Prostate gland (tissue), 2 donors: ENCODE measurements around the gene INPP5F. TPM values are rescaled to one million over a fixed set of nuclear protein-coding genes. Genes with fewer than 3 reads are reported as not detected.
"Not testable (repeated sequence)": the region's sequence is repeated elsewhere in the genome, so short reads cannot be mapped to it uniquely, and the experiment has no call there.

Experiments
- DNase-seq: peaks from one replicate; pipeline ENCODE4 v3.0.0-alpha.2; 2019; ENCODE audit warnings: low spot score
- H3K27ac ChIP-seq, 2 donors: fragments of 200-600 bp; sonication (generic); 2 replicates each; pipeline ENCODE4 v1.5.1; 2017 to 2019
- H3K27me3 ChIP-seq: fragments of 200-600 bp; sonication (generic); replicated peaks from 2 replicates; pipeline ENCODE4 v1.5.1; 2019; ENCODE audit not compliant: insufficient read depth
- H3K36me3 ChIP-seq, 2 donors: fragments of 200-600 bp; sonication (generic); 1 replicate in 1 of 2; 2 replicates in 1 of 2; pipeline versions ENCODE4 v1.5.1 to v1.8.1; 2017 to 2019
- H3K4me1 ChIP-seq: fragments of 200-600 bp; sonication (generic); replicated peaks from 2 replicates; pipeline ENCODE4 v1.5.1; 2019
- H3K4me3 ChIP-seq, 2 donors: fragments of 200-600 bp; sonication (generic); 2 replicates each; pipeline ENCODE4 v1.5.1; 2017 to 2019
- H3K9me3 ChIP-seq: fragments of 200-600 bp; sonication (generic); 2 replicates; pipeline ENCODE4 v1.5.1; 2017
- CTCF ChIP-seq, 4 experiments: fragments of 200-600 bp in 2 of 4; fragments of 450-650 bp in 2 of 4; sonication (generic) in 2 of 4; IDR thresholded peaks; 1 replicate in 3 of 4; 2 replicates in 1 of 4; pipeline ENCODE4 v1.5.1; 2016 to 2019; ENCODE audit warnings: antibody characterized with exemption in 4 of 4, mild to moderate bottlenecking in 2 of 4, moderate library complexity in 2 of 4
- POLR2A ChIP-seq: fragments of 450-650 bp; IDR thresholded peaks from one replicate; pipeline ENCODE4 v1.6.1; 2016; ENCODE audit warnings: antibody characterized with exemption, mild to moderate bottlenecking
- POLR2AphosphoS5 ChIP-seq: sonication (generic); formaldehyde crosslinking; IDR thresholded peaks from one replicate; pipeline ENCODE4 v1.6.1; 2017; ENCODE audit warnings: antibody characterized with exemption
- WGBS: methylation state at CpG from one replicate; pipeline ENCODE4 v1.1.5; 2018; 5-methylcytosine and 5-hydroxymethylcytosine counted together
- intact Hi-C: fragments of 100-400 bp; cut with DNase I; formaldehyde crosslinking; loops from one replicate; pipeline ENCODE4 v1.14.2; 2022
- total RNA-seq, 2 donors: library from RNA; depleted of rRNA; stranded (reverse); fragments of >200 nt; gene quantifications; one replicate each; pipeline ENCODE4 v1.1.0, GENCODE V29; 2016

Gene INPP5F
- total RNA-seq, 2 donors from 2014 or later, result 8.6 to 15.9 TPM

DNA sequence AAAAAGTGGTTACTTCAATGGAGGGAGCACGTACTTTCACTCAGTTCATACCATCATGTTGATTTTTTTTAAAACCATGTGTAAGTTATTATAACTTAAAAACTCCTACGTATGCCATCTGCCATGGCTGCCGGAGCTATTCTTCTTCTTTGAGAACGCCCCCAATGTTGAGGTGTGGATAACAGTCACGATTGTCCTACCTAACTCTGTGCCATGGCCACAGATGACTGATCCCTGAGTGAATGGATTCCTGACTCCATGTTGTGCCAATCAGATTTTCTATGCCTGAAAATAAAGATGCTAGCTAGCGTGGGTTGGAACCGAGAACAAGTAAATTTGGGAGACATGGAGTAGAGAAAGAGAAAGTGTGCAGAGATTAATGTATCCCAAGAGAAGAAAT is 141.5 kb downstream of the INPP5F start:
- Histone ChIP-seq H3K9me3 (no peaks in the 10 kb centered on the region), H3K27ac (no peak overlapping the region), H3K36me3 (no peaks in the 10 kb centered on the region), H3K4me3 (no peak overlapping the region), H3K27me3 (no peaks in the 10 kb centered on the region), H3K4me1 (no peaks in the 10 kb centered on the region)
- WGBS, result 75% methylated on average over 7 of the region's 7 CpGs
- TF ChIP-seq POLR2A (no peak), CTCF (IDR thresholded peaks at IDR 0.05) (no peak), POLR2AphosphoS5 (no peak)
- intact Hi-C loops, result no loop called here
- no peak for DNase-seq

GRCh38 chr10:119869398-119869797 is 143.5 kb downstream of the INPP5F start:
- H3K4me1 ChIP-seq, H3K27ac ChIP-seq, H3K27me3 ChIP-seq, intact Hi-C loops, DNase-seq, H3K4me3 ChIP-seq, H3K36me3 ChIP-seq, H3K9me3 ChIP-seq: not testable (repeated sequence)
- WGBS, result 82% methylated on average over 4 of the region's 4 CpGs

DNA sequence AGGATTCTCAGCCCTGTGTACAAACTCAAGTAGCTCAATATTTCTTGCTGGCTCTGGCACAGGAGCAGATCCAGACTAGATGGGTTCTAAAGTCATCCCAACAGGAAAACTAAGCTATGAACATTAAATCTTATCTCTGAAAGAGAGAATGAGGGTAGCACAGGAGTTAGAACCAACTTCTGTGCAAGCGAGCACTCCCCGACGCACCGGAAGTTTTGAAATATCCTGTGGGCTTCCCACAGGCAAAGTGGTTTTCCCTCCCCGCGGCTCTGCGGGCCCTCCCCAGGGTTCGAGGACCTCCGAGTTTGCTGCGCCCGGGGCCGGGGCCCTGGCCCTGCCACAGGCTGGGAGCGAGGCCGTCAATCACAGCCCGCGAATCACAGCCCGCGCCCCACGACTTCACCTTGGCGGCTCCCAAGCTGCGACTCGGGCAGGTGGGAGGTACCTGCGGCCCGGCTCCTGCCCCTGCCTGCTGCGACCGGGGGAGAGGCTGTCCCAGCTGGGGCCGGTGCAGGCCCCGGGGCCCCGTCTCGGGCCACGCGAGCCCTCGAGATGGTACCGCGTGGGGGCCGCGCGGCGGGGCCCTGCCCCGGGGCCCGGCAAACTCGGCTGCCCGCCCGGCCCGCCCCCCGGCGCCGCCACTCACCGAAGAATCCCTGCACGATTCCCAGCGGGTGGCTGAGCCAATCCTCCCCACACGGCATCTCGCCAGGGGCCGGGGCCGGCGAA is 146.2 kb downstream of the INPP5F start:
- H3K4me1 ChIP-seq, result no peaks in the 10 kb centered on the region
- H3K9me3 ChIP-seq, result no peaks in the 10 kb centered on the region
- TF ChIP-seq POLR2A, result peak; percentile 20
- no peak for TF ChIP-seq POLR2AphosphoS5
- H3K27me3 ChIP-seq, result no peaks in the 10 kb centered on the region
- no peaks in the 10 kb centered on the region for H3K36me3 ChIP-seq
- 1% methylated on average over 31 of the region's 56 CpGs for WGBS
- intact Hi-C loops, result loop anchor here (5.0 kb wide), 1 partner anchor 275 kb away; the partner anchor contains the start of gene TIAL1
- DNase-seq, result peak; percentile 33
- H3K27ac ChIP-seq, result peak overlapping the region; percentile 86 to 92
- H3K4me3 ChIP-seq, result peak overlapping the region; percentile 82 to 92

GRCh38 chr10:119872610-119872859 is 146.7 kb downstream of the INPP5F start, which contains the start of gene MCMBP:
MCMBP (minus strand) TSS chr10:119872843; CDS start chr10:119872584, 259 bp downstream.
- intact Hi-C loops, result loop anchor here (5.0 kb wide), 1 partner anchor 275 kb away; the partner anchor contains the start of gene TIAL1
- Histone ChIP-seq H3K4me3 (peak within 1 kb of the TSS; percentile 82 to 92), H3K27me3 (no peaks in the 10 kb centered on the region), H3K36me3 (no peaks in the 10 kb centered on the region), H3K27ac (peak within 1 kb of the TSS; percentile 86 to 92), H3K4me1 (no peaks in the 10 kb centered on the region), H3K9me3 (no peaks in the 10 kb centered on the region)
- TF ChIP-seq CTCF (IDR thresholded peaks at IDR 0.05) (no peak), POLR2A (peak; percentile 85)
- WGBS, result under 1% methylated on average over 31 of the region's 42 CpGs
- DNase-seq, result no peak

DNA sequence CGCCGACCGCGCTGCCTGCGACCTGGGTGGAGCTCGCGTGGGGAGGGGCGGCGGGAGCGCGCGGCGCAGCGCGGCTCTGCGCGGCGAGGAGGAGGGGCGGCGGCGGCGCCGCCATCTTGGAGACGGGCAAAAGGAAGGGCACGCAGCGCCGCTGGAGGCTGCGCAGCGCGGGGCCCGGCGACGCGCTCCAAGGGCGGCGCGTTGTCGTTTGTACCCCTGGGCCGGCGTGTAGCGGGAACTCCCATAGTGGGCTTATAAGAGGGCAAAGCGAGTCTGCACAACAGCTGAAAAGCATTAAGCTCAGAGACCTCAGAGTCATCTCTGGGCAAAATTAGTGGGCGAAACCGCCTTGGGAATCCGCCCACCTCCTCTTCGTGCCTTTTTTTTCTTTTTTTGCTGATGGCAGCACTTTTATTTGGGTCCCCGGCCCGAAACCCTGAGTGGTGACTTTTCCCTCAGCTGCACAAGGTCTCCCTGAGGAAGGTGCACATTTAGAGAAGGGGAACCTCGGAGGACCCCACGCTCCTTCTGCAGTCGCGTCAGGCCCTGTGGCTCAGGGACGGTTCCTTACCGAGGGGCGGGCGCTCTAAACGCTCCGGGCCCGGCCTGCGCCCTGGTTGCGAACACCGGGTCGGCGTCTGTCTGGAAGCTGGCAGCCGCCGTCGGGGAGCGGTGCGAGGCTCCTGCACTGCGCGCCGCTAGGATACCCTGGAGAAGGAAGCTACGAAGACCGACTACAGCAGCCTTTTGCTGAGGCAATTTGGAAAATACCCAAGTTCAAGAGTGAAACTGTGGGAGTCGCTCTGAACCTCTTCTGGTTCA is 147.2 kb downstream of the INPP5F start:
- WGBS, result under 1% methylated on average over 72 of the region's 75 CpGs
- Histone ChIP-seq H3K4me1 (no peaks in the 10 kb centered on the region), H3K9me3 (no peaks in the 10 kb centered on the region), H3K27me3 (no peaks in the 10 kb centered on the region), H3K27ac (peak overlapping the region; percentile 86 to 92), H3K4me3 (peak overlapping the region; percentile 82 to 92), H3K36me3 (no peaks in the 10 kb centered on the region)
- intact Hi-C loops, result loop anchor here (5.0 kb wide), 1 partner anchor 276 kb away; the partner anchor contains the start of gene TIAL1
- peak; percentile 85 for DNase-seq
- TF ChIP-seq CTCF (IDR thresholded peaks at IDR 0.05), result no peak
- TF ChIP-seq POLR2AphosphoS5, result peak; percentile 53
